Neural progenitor cell (in vitro differentiated cells): ENCODE measurements around the gene AGAP5. TPM values are rescaled to one million over a fixed set of nuclear protein-coding genes. Genes with fewer than 3 reads are reported as not detected.
"Not testable (repeated sequence)": the region's sequence is repeated elsewhere in the genome, so short reads cannot be mapped to it uniquely, and the experiment has no call there.

ENCODE experiments used
- DNase-seq: peaks from one replicate; pipeline ENCODE4 v3.0.0-alpha.2; 2016; ENCODE audit warnings: low spot score
- H2AFZ ChIP-seq: fragments of 200-600 bp; sonication (generic); replicated peaks from 2 replicates; pipeline ENCODE4 v1.6.1; 2016; ENCODE audit warnings: antibody characterized with exemption
- H3F3A ChIP-seq: fragments of 200-600 bp; sonication (generic); 2 replicates; pipeline ENCODE4 v1.6.1; 2016; ENCODE audit warnings: antibody characterized with exemption, low read depth
- H3K27ac ChIP-seq: fragments of 200-600 bp; sonication (generic); 2 replicates; pipeline ENCODE4 v1.5.1; 2016; ENCODE audit warnings: mild to moderate bottlenecking
- H3K27me3 ChIP-seq: fragments of 200-600 bp; sonication (generic); 2 replicates; pipeline ENCODE4 v1.6.1; 2016; ENCODE audit warnings: mild to moderate bottlenecking, moderate library complexity
- H3K36me3 ChIP-seq: fragments of 200-600 bp; sonication (generic); 2 replicates; pipeline ENCODE4 v1.5.1; 2016
- H3K4me1 ChIP-seq: fragments of 200-600 bp; sonication (generic); 2 replicates; pipeline ENCODE4 v1.6.1; 2016; ENCODE audit warnings: mixed run types
- H3K4me2 ChIP-seq: fragments of 200-600 bp; sonication (generic); 2 replicates; pipeline ENCODE4 v1.6.1; 2016
- H3K4me3 ChIP-seq: fragments of 200-600 bp; sonication (generic); 2 replicates; pipeline ENCODE4 v1.5.1; 2016
- H3K79me2 ChIP-seq: fragments of 200-600 bp; sonication (generic); 2 replicates; pipeline ENCODE4 v1.6.1; 2016; ENCODE audit warnings: low read depth
- H3K9ac ChIP-seq: fragments of 200-600 bp; sonication (generic); 2 replicates; pipeline ENCODE4 v1.6.1; 2016
- H3K9me3 ChIP-seq: fragments of 200-600 bp; sonication (generic); 2 replicates; pipeline ENCODE4 v1.5.1; 2016; ENCODE audit warnings: low read depth
- H4K20me1 ChIP-seq: fragments of 200-600 bp; sonication (generic); 2 replicates; pipeline ENCODE4 v1.6.1; 2016; ENCODE audit warnings: low read depth
- H3K27ac Mint-ChIP-seq: 3 replicates; pipeline ENCODE4 v1.8.0; 2021; ENCODE audit warnings: mixed read lengths
- H3K27me3 Mint-ChIP-seq: 2 replicates; pipeline ENCODE4 v1.8.0; 2022; ENCODE audit warnings: low read depth, mild to moderate bottlenecking, inconsistent platforms, moderate library complexity, mixed read lengths; ENCODE audit not compliant: insufficient read depth
- H3K36me3 Mint-ChIP-seq: 3 replicates; pipeline ENCODE4 v1.8.0; 2021; ENCODE audit warnings: mixed read lengths
- H3K4me1 Mint-ChIP-seq: 3 replicates; pipeline ENCODE4 v1.8.0; 2021; ENCODE audit warnings: mixed read lengths
- H3K4me3 Mint-ChIP-seq: 3 replicates; pipeline ENCODE4 v1.8.0; 2021; ENCODE audit warnings: mild to moderate bottlenecking, moderate library complexity, mixed read lengths
- H3K9me3 Mint-ChIP-seq: 3 replicates; pipeline ENCODE4 v1.8.0; 2020; ENCODE audit warnings: mixed read lengths
- total RNA-seq: library from RNA; depleted of rRNA; stranded (reverse); fragments of >200 nt; gene quantifications from 2 replicates; pipeline ENCODE4 v1.2.3, GENCODE V29; 2015; ENCODE audit warnings: low replicate concordance

The AGAP5 gene
- total RNA-seq, 1 donor from 2014 or later, result 9.4 TPM

DNA sequence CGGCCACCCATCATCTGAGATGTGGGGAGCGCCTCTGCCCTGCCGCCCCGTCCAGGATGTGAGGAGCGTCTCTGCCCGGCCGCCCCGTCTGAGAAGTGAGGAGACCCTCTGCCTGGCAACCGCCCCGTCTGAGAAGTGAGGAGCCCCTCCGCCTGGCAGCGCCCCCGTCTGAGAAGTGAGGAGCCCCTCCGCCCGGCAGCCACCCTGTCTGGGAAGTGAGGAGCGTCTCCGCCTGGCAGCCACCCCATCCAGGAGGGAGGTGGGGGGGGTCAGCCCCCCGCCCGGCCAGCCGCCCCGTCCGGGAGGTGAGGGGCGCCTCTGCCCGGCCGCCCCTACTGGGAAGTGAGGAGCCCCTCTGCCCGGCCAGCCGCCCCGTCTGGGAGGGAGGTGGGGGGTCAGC is 8.3 kb downstream of the AGAP5 start:
- H3K27me3 ChIP-seq, H3K9me3 ChIP-seq, H3K27ac Mint-ChIP-seq, H3K4me1 Mint-ChIP-seq, H3K4me3 ChIP-seq, H3K4me3 Mint-ChIP-seq, H4K20me1 ChIP-seq, H3K4me1 ChIP-seq, H3K36me3 Mint-ChIP-seq, H3K36me3 ChIP-seq, H3K27ac ChIP-seq, H3K9ac ChIP-seq, H3K27me3 Mint-ChIP-seq, H2AFZ ChIP-seq, H3K4me2 ChIP-seq, DNase-seq, H3K79me2 ChIP-seq, H3F3A ChIP-seq, H3K9me3 Mint-ChIP-seq: not testable (repeated sequence)

DNA sequence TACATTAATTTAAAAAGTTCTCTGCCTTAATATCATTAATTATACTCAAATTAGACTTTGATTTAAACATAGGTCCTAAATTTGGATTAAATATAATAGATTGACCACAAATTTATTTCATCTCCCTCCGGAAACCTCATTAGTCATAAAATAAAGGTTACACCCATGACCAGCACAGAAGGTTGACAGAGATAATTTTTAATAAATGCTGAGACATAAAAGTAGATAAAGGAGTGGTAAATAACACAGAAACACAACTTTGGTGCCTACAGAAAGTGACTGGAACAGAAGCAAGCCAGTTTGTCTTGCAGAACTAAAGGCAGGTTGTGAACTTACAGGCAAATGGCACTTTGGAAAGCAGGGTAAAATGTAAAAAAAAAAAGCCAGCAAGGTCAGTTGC is 10.3 kb downstream of the AGAP5 start:
- not testable (repeated sequence) for H3K4me3 ChIP-seq, H3K27ac Mint-ChIP-seq, H3K36me3 ChIP-seq, H2AFZ ChIP-seq, H3K79me2 ChIP-seq, H3K27me3 Mint-ChIP-seq, H3K9ac ChIP-seq, H3K27me3 ChIP-seq, H3K4me1 ChIP-seq, H3K9me3 ChIP-seq, H3K27ac ChIP-seq, H3K9me3 Mint-ChIP-seq, H3K4me1 Mint-ChIP-seq, H3F3A ChIP-seq, DNase-seq, H3K4me2 ChIP-seq, H4K20me1 ChIP-seq, H3K36me3 Mint-ChIP-seq, H3K4me3 Mint-ChIP-seq

DNA sequence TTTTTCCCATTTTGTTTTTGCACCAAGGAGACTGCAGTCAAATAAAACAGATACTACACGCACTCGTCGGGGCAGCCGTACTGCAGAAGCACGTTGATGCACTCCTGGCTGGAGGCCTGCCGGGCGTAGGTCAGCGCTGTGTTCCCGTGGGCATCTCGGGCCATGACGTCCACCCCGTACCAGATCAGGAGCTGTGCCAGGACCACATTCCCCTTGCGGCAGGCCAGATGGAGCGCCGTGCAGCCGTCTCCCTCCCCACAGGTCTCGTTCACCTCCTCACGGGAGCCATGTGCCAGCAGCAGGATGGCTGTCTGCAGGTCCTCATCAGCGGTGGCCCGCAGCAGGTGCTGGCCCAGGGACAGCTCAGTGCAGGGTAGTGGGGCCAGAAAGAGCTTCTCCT is 23.4 kb downstream of the AGAP5 start:
- H3K4me3 ChIP-seq, H3K9me3 Mint-ChIP-seq, H3K27ac ChIP-seq, H3K4me1 Mint-ChIP-seq, H3K36me3 Mint-ChIP-seq, H3K9me3 ChIP-seq, H3K27me3 Mint-ChIP-seq, H3K4me3 Mint-ChIP-seq, H3K79me2 ChIP-seq, H4K20me1 ChIP-seq, H3K36me3 ChIP-seq, H3K27me3 ChIP-seq, H3K4me1 ChIP-seq, H3F3A ChIP-seq, H3K27ac Mint-ChIP-seq, H3K9ac ChIP-seq, H2AFZ ChIP-seq, DNase-seq, H3K4me2 ChIP-seq: not testable (repeated sequence)

DNA sequence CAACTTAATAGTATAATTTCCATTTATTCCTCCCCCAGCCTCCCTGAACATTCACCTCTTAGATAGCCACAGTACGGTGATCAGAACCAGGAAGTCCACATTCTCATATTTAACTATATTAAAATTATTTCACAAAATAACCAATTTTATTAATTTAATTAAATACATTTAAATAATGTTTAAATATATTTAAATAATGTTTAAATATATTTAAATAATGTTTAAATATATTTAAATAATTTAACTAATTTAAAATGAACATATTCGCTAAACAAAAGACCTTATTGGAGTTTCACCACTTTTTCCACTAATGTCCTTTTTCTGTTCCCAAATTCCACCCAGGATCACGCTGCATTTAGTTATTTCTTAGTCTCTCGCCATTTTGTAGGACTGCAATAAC is 29.5 kb downstream of the AGAP5 start:
- not testable (repeated sequence) for H3K27ac Mint-ChIP-seq, H3F3A ChIP-seq, DNase-seq, H3K4me2 ChIP-seq, H3K9me3 ChIP-seq, H2AFZ ChIP-seq, H3K4me3 ChIP-seq, H4K20me1 ChIP-seq, H3K9ac ChIP-seq, H3K36me3 ChIP-seq, H3K79me2 ChIP-seq, H3K4me3 Mint-ChIP-seq, H3K27me3 ChIP-seq, H3K27me3 Mint-ChIP-seq, H3K9me3 Mint-ChIP-seq, H3K4me1 ChIP-seq, H3K27ac ChIP-seq, H3K36me3 Mint-ChIP-seq, H3K4me1 Mint-ChIP-seq

DNA sequence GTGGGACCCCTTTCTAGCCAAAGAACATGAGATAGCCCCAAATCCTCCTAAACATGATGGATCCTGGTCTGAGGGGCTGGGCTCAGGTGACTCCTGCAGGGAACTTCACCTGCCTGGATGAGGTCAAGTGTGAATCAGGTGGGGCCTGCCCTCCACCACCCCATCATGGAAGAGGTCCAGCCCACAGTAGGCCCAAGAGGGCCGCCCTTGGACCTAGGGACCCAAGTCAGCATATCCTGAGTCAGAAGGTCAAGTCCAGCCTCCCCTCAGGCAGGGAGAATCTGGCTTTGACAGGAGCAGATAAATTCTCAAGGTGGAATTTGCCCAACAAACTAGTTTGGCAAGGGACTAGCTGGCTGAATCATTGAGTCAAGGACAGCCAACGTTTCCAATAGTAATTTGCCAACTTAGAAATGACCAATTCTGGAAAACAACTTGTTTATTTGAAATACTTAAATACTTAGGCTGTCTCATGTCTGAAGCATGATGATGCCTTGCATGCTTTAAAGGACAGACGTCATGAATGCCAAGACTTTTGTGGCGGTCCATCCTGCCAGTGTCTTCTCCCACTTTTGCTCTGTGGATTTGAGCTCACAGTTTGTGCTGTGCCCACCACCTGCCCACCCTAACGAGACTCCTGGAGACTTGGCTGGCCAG is 31.6 kb downstream of the AGAP5 start:
- H3K4me1 Mint-ChIP-seq, DNase-seq, H3F3A ChIP-seq, H3K27me3 ChIP-seq, H3K27me3 Mint-ChIP-seq, H3K79me2 ChIP-seq, H4K20me1 ChIP-seq, H3K4me3 ChIP-seq, H3K4me3 Mint-ChIP-seq, H3K36me3 ChIP-seq, H3K27ac Mint-ChIP-seq, H3K9me3 ChIP-seq, H3K9ac ChIP-seq, H3K4me2 ChIP-seq, H3K4me1 ChIP-seq, H2AFZ ChIP-seq, H3K9me3 Mint-ChIP-seq, H3K36me3 Mint-ChIP-seq, H3K27ac ChIP-seq: not testable (repeated sequence)

DNA sequence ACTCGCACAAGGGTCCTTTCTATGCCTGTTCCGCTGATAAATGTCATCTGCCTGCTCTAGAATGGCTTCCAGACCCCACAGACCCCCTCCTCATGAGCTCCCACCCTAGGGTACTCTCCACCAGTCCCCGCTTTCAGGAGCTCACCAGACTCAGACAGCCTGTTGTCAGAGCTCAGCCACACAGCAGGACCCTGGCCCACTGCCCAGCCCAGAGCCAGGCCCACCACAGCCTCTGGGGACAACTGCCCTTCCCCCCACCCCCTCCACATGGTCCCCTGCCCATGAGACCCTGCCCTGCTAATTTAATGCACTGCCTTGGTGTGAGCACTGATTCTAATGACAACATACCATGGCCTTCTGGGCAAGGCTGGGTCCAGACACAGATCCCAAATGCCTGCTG is 32.3 kb downstream of the AGAP5 start:
- H3K4me2 ChIP-seq, H3K4me3 Mint-ChIP-seq, H3K27ac ChIP-seq, H3K27me3 ChIP-seq, H3K36me3 Mint-ChIP-seq, H2AFZ ChIP-seq, H3K36me3 ChIP-seq, H3K79me2 ChIP-seq, H3K9me3 Mint-ChIP-seq, H3K4me1 ChIP-seq, H3F3A ChIP-seq, H3K27ac Mint-ChIP-seq, H3K4me3 ChIP-seq, H3K9ac ChIP-seq, H4K20me1 ChIP-seq, H3K9me3 ChIP-seq, H3K4me1 Mint-ChIP-seq, DNase-seq, H3K27me3 Mint-ChIP-seq: not testable (repeated sequence)

DNA sequence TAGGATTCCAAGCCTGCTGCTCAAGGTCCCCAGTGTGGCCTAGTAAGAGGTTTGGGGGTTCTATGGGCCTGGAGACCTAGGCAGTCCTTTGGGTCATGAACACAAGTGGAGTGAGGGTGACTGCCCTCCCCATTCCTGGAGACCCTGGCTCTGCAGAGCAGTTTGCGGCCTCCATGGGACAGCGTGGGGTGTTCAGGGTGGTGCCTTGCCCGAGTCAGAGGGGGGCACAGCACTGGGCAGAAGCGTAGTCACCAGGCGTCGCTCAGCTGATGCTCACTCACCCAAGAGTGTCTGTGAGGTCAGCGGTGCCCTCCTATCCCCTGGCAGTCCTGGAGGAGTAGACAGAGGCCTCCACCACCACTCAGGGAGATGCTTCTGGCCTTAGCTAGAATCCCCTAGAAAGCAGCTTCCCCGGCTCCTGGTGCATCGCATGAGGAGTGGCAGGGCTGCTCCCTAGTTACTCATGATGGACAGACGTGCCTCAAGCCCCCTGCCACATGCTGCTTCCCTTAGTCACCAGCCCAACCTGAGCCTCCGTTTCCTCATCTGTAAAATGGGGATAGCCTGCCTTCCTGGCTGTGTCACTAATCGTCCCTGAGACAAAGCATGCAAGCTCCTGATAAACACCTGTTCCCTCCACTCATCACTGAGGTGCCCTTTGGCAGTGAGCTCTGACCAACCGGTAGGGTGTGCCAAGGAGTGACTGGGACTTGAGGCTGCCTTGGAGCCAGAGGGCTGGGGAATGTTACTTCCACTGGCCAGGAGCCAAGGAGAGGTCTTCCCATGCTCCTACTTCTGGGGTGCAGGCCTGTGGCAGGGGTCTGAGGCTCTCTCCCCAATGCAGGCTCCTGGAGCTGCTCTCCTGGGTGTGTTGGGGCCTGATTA is 33.5 kb downstream of the AGAP5 start:
- not testable (repeated sequence) for H3K4me3 ChIP-seq, H3K4me2 ChIP-seq, H3K9ac ChIP-seq, H3K27ac Mint-ChIP-seq, H3K79me2 ChIP-seq, H3K27me3 ChIP-seq, H3K9me3 Mint-ChIP-seq, H3F3A ChIP-seq, H3K36me3 Mint-ChIP-seq, H3K27ac ChIP-seq, H2AFZ ChIP-seq, DNase-seq, H4K20me1 ChIP-seq, H3K9me3 ChIP-seq, H3K4me3 Mint-ChIP-seq, H3K4me1 ChIP-seq, H3K4me1 Mint-ChIP-seq, H3K27me3 Mint-ChIP-seq, H3K36me3 ChIP-seq

DNA sequence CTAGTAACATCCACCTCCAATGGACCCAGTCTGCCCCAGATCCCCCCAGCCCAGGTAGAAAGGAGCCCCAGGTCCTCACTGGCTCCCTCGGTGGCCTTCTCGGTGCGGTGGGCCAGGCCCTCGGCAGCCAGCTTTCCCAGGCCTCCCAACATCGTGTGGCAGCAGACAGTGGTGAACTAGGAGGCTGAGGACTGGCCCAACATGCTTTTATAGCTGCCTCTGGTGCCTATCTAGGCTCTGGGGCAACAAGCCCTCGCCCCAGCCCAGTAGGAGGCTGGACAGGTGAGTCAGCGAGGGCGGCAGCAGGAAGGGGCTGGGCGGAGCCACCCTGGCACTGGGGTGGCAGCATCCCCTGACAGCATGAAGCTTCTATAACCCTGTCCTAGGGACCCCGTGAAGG is 34.3 kb downstream of the AGAP5 start:
- not testable (repeated sequence) for H3K36me3 ChIP-seq, H3K79me2 ChIP-seq, H2AFZ ChIP-seq, H3K4me2 ChIP-seq, H3K36me3 Mint-ChIP-seq, H3K9me3 Mint-ChIP-seq, H3K4me3 Mint-ChIP-seq, H3K9ac ChIP-seq, H3K4me1 ChIP-seq, H3K27me3 Mint-ChIP-seq, H3K27me3 ChIP-seq, H3F3A ChIP-seq, DNase-seq, H3K27ac ChIP-seq, H3K27ac Mint-ChIP-seq, H3K4me3 ChIP-seq, H3K4me1 Mint-ChIP-seq, H4K20me1 ChIP-seq, H3K9me3 ChIP-seq
